ENCODE measurements around the gene NPL. TPM values are rescaled to one million over a fixed set of nuclear protein-coding genes. Genes with fewer than 3 reads are reported as not detected.

Gene NPL
- total RNA-seq, 1 donor from 2014 or later = 1.8 TPM

GRCh38 chr1:182811975-182812722 lies 22.6 kb downstream of the NPL start:
- no peak for DNase-seq (ENCODE audit: extremely low read depth, low read depth, low spot score)

DNA sequence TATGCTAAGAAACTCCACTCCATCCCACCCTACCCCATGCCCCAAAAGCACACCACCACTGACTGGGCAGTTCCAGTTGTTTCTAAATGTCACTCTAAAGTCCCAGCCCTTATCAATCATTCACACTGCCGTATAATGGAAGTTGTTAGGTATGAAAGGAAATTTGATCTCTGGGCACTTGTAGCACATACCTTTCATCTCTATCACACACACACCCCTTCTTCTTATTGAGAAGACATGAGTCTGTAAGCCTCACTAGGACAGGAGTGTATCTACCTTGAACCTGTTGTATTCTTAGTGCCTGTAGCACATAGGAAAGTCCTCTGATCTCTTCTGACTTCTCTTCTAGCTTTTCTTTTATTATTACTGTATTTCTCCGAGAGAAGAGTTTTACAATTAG lies 27.3 kb downstream of the NPL start:
- DNase-seq (ENCODE audit: extremely low read depth, low read depth, low spot score) = no peak

- no peak for DNase-seq (ENCODE audit: extremely low read depth, low read depth, low spot score)
Observed at GRCh38 chr1:182817802-182818201, 28.2 kb downstream of the NPL start.

DNA sequence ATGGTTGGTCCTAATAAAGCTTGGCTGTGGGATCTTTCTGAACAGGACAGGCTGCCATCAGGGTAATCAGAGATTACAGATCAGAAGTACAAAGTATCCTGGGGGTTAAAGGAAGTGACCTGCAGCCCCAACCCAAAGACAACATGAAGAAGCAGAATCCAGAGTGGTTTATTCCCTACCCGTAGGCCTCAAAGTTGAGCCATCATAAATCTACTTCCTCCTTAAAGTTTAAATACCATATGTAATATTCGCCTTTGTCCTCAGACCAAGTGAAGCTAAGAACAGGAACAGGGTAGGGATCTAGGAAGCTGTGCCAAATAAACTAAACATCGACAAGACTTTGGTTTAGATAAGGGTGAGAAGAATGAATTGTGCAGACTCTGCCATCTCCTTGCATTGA lies 33.6 kb downstream of the NPL start:
- no peak for DNase-seq (ENCODE audit: extremely low read depth, low read depth, low spot score)

GRCh38 chr1:182826892-182827291 lies 37.3 kb downstream of the NPL start:
- no peak for DNase-seq (ENCODE audit: extremely low read depth, low read depth, low spot score)

DNA sequence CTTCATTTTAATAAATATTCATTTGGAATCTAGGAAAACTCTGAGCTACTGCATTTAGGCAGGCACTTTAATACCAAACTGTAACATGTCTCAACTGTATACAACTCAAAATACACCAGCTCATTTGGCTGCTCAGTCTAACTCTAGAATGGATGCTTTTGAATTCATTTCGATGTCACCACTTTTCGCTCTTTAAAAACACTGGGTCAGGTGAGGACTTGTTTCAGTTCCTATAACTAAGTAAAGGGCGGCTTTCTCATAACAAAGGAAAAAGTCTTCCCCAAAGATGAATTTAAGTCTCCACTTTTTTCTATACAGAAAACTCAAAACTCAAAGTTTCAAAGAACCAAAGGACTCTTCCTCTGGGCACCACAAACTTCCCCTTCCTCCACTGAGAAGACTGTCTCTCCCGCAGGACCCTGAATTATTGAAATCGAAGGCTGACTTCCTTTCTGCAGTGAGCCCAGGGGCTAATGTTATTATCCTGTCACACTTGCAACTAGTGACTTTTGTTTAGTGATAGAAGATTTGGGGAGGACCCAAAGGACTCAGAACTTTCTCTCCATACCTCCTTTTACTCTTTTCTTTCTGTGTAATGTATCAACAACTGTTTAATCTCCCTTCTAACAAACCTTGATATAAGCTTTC lies 39.8 kb downstream of the NPL start:
- no peak for DNase-seq (ENCODE audit: extremely low read depth, low read depth, low spot score)

DNA sequence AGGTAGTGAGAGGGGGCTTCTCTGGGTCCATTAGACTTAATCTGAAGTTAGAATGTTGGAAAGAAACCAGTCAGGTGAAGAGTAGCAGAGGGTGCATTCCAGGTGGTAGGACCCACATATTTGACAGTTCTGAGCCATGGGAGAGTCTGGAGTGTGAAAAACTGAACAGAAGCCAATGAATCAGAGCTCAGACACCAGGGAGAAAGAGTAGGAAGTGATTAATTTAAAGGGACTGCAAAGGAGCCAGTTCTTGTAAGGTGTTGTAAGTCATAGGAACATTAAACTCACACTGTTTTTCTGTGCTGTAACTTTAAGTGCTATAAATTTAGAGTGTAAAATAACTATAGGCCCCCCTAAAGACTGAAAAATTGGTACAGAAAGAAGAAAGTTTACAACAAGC lies 43.7 kb downstream of the NPL start:
- DNase-seq (ENCODE audit: extremely low read depth, low read depth, low spot score) = no peak

DNA sequence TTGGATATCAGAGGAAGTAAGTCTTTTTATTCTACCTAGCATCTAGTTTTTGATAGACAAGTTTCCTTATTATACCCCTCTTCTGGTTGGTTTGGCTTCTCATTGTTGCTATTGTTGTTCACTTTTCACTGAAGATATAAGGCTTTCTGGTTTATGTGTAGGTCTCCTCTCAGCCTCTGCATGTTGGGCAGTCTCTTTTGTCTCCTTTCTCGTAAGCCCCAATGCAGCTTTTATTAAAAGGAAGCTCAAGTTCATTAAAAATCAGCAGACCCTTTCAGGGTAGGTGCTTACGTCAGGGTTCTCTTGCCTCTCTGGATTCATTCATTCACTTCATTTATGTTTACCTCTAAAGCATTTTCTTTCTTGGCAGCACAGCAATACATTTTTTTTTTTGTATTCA lies 44.8 kb downstream of the NPL start:
- no peak for DNase-seq (ENCODE audit: extremely low read depth, low read depth, low spot score)

DNA sequence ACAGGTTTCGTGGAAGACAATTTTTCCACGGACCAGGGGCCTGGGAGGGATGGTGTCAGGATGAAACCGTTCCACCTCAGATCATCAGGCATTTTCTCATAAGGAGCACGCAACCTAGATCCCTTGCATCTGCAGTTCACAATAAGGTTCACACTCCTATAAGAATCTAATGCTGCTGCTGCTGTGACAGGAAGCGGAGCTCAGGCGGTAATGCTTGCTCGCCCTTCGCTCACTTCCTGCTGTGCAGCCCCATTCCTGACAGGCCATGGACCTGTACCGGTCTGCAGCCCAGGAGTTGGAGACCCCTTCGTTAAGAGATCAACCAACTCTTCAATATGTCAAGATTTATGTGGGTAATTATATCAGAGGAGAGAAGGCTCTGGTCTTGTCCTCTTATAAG lies 46.2 kb downstream of the NPL start:
- no peak for DNase-seq (ENCODE audit: extremely low read depth, low read depth, low spot score)

- DNase-seq (ENCODE audit: extremely low read depth, low read depth, low spot score) = no peak
Observed at GRCh38 chr1:182839209-182840066, 49.9 kb downstream of the NPL start, which contains the start of gene DHX9. Gene DHX9 (plus strand): TSS chr1:182839347. CDS start chr1:182842567, 3,220 bp downstream.

GRCh38 chr1:182841368-182841988 lies 51.9 kb downstream of the NPL start:
- DNase-seq (ENCODE audit: extremely low read depth, low read depth, low spot score) = no peak

GRCh38 chr1:182842265-182842664 lies 52.7 kb downstream of the NPL start:
- DNase-seq (ENCODE audit: extremely low read depth, low read depth, low spot score) = no peak

GRCh38 chr1:182845379-182845778 lies 55.8 kb downstream of the NPL start:
- DNase-seq (ENCODE audit: extremely low read depth, low read depth, low spot score) = no peak

GRCh38 chr1:182845894-182846293 lies 56.3 kb downstream of the NPL start:
- DNase-seq (ENCODE audit: extremely low read depth, low read depth, low spot score) = no peak

GRCh38 chr1:182847105-182847504 lies 57.5 kb downstream of the NPL start:
- no peak for DNase-seq (ENCODE audit: extremely low read depth, low read depth, low spot score)

- DNase-seq (ENCODE audit: extremely low read depth, low read depth, low spot score) = no peak
Observed at GRCh38 chr1:182848736-182849135, 59.2 kb downstream of the NPL start.

- no peak for DNase-seq (ENCODE audit: extremely low read depth, low read depth, low spot score)
Observed at GRCh38 chr1:182850319-182850718, 60.7 kb downstream of the NPL start.

DNA sequence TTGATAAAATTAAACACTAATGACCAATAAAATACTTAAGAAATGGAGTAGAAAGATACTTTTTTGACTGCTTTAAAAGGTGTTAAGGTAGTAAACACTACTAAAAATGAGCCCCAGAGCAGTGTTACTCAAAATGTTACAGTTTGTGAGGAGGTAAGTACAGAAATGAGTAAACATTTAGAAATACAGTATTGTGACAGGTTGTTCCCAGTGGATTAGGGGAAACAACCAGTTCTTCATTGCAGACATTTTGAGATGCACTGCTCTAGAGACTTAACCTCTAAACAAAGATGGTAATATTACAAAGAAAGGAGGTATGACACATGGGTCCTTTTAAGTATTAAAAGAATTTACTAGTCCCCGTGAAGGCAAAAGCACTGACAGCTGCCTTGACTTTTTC lies 62.3 kb downstream of the NPL start:
- DNase-seq (ENCODE audit: extremely low read depth, low read depth, low spot score) = no peak

GRCh38 chr1:182855911-182856310 lies 66.3 kb downstream of the NPL start:
- DNase-seq (ENCODE audit: extremely low read depth, low read depth, low spot score) = no peak

DNA sequence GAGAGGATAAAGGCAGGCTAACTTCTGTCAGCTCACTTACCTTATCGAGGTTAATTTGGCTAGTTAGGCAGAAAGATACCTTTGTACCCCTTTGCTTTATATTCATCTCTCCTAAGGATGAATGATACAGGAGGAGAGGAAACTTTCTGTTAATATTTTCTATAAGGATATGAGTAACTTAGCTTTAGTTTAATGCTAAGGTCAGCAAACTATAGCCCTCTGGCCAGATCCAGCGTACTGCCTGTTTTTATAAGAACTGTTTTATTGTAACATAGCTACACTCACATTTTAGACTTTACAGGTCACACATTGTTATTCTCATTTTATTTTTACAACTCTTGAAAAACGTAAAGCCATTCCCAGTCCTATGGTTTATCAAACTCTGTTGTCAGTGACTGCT lies 67.6 kb downstream of the NPL start:
- DNase-seq (ENCODE audit: extremely low read depth, low read depth, low spot score) = no peak

GRCh38 chr1:182860658-182861057 lies 71.1 kb downstream of the NPL start:
- no peak for DNase-seq (ENCODE audit: extremely low read depth, low read depth, low spot score)
